Panc1 (cell line): Measurements from ENCODE around the gene HOTAIR. TPM values are rescaled to one million over a fixed set of nuclear protein-coding genes. Genes with fewer than 3 reads are reported as not detected.
A peak's percentile ranks its signal among the peaks of the same experiment; 100 is the strongest.

Experiments used
- ATAC-seq: fragments of 200-7000 bp; cut with Tn5 transposase; 2 replicates; pipeline ENCODE4 v1.9.1; 2020; ENCODE audit warnings: mild to moderate bottlenecking, moderate library complexity
- BruUV-seq: library from RNA; stranded (reverse); fragments of 400-500 nt; replicated peaks from 2 replicates; lab custom pipeline; 2021; lab: Mats Ljungman, UMichigan
- CTCF ChIA-PET: fragments of 300-600 bp; sonication (Branson Sonifier 250); formaldehyde crosslinking; loops from one replicate; lab custom pipeline; 2022; ENCODE audit warnings: antibody characterized with exemption; lab: Charles Lee
- POLR2A ChIA-PET: fragments of 300-600 bp; sonication (Branson Sonifier 250); formaldehyde crosslinking; loops from one replicate; lab custom pipeline; 2022; ENCODE audit warnings: antibody characterized with exemption; lab: Charles Lee
- DNase-seq: peaks from one replicate; pipeline ENCODE4 v3.0.0-alpha.2; 2010; ENCODE audit warnings: low read depth, low spot score
- H3K27ac ChIP-seq: 2 replicates; pipeline ENCODE4 v1.5.1; 2011; ENCODE audit warnings: mild to moderate bottlenecking, low read length, inconsistent platforms
- H3K27me3 ChIP-seq: fragments of 200-500 bp; sonication (Bioruptor generic); 2 replicates; pipeline ENCODE4 v1.6.0; 2014; ENCODE audit warnings: low read length, inconsistent platforms; ENCODE audit not compliant: control insufficient read depth, insufficient read depth
- H3K36me3 ChIP-seq: fragments of 200-500 bp; sonication (Bioruptor generic); 2 replicates; pipeline ENCODE4 v1.5.1; 2014; ENCODE audit warnings: inconsistent platforms, mild to moderate bottlenecking, low read length, moderate library complexity; ENCODE audit not compliant: control insufficient read depth, insufficient read depth
- H3K4me1 ChIP-seq: 2 replicates; pipeline ENCODE4 v1.5.1; 2011; ENCODE audit warnings: inconsistent platforms, mild to moderate bottlenecking, low read length, moderate library complexity; ENCODE audit not compliant: control insufficient read depth, insufficient read depth
- H3K4me3 ChIP-seq, 2 experiments: 2 replicates each; pipeline ENCODE4 v1.5.1; 2011 to 2012; ENCODE audit warnings: low read depth in 2 of 2, low read length in 2 of 2, mild to moderate bottlenecking in 2 of 2, inconsistent platforms in 1 of 2, moderate library complexity in 1 of 2
- H3K9me3 ChIP-seq: fragments of 200-500 bp; sonication (Bioruptor generic); 2 replicates; pipeline ENCODE4 v1.5.1; 2014; ENCODE audit warnings: low read depth, mild to moderate bottlenecking, inconsistent platforms, low read length, moderate library complexity; ENCODE audit not compliant: control insufficient read depth, insufficient read depth
- CTCF ChIP-seq: fragments of 450-650 bp; IDR thresholded peaks from 2 replicates; pipeline ENCODE4 v1.5.1; 2017; ENCODE audit warnings: mild to moderate bottlenecking
- POLR2AphosphoS5 ChIP-seq: IDR thresholded peaks from 2 replicates; pipeline ENCODE4 v1.6.1; 2012; ENCODE audit warnings: mild to moderate bottlenecking, low read depth, low read length, moderate library complexity
- REST ChIP-seq, 2 experiments: IDR thresholded peaks; 2 replicates each; pipeline ENCODE4 v1.6.1; 2011 to 2012; ENCODE audit warnings: low read depth in 2 of 2, control low read depth in 1 of 2, low read length in 1 of 2, mild to moderate bottlenecking in 1 of 2, moderate library complexity in 1 of 2; ENCODE audit not compliant: insufficient read depth in 1 of 2
- SIN3A ChIP-seq: IDR thresholded peaks from 2 replicates; pipeline ENCODE4 v1.6.1; 2012; ENCODE audit warnings: low read depth, mild to moderate bottlenecking, low read length, moderate library complexity, borderline replicate concordance; ENCODE audit not compliant: insufficient read depth
- TCF7L2 ChIP-seq: IDR thresholded peaks from 2 replicates; pipeline ENCODE4 v1.6.1; 2011; ENCODE audit warnings: mild to moderate bottlenecking, low read depth, low read length, inconsistent platforms
- in situ Hi-C: cut with HindIII; loops from 2 replicates; pipeline ENCODE4 v1.10.0; 2016; ENCODE audit warnings: low sequenced_read_pairs, low pct_unique_long_range_greater_than_20kb
- intact Hi-C: fragments of 100-400 bp; cut with micrococcal nuclease; formaldehyde crosslinking; loops from one replicate; pipeline ENCODE4 v1.10.0; 2022; ENCODE audit not compliant: unreplicated experiment
- total RNA-seq: library from RNA; stranded (reverse); gene quantifications from one replicate; pipeline ENCODE4 v1.2.1, GENCODE V29; 2021; ENCODE audit not compliant: unreplicated experiment

The HOTAIR gene
- total RNA-seq, 1 experiment from 2014 or later = 31.7 TPM

GRCh38 chr12:53952871-53953734 lies 21.7 kb downstream of the HOTAIR start:
- Histone ChIP-seq H3K4me3 (peak overlapping the region; percentile 26 to 53), H3K27me3 (no peaks in the 10 kb centered on the region), H3K4me1 (peaks cover 85% of the 10 kb centered on the region), H3K27ac (peak overlapping the region; percentile 98), H3K36me3 (no peaks in the 10 kb centered on the region), H3K9me3 (no peaks in the 10 kb centered on the region)
- DNase-seq (no peak), ATAC-seq (peak; percentile 64)
- CTCF ChIA-PET = interaction anchor here (0.6 to 1.0 kb wide), 3 partner anchors 207 to 415 kb away, joined by 3 to 4 read pairs (median 3); no protein-coding TSS in a partner anchor
- TF ChIP-seq TCF7L2 (0 out of 2 replicates have a peak, but pooled peaks have one; percentile 62), POLR2AphosphoS5 (peak; percentile 44; the same call in 1 of the 2 replicates), REST (IDR thresholded peaks at IDR 0.05; ENCODE audit: insufficient read depth in 1 of 2, low read depth in 2 of 2, low read length in 1 of 2) (no peak), CTCF (no peak)
- POLR2A ChIA-PET = interaction anchor here (1.6 kb wide), 1 partner anchor 20 kb away, joined by 5 read pairs; the partner anchor contains the start of gene HOXC11
- intact Hi-C loops = no loop called here
- no TSS peak for BruUV-seq
- in situ Hi-C loops = no loop called here

- in situ Hi-C loops (no loop called here), intact Hi-C loops (no loop called here)
- Histone ChIP-seq H3K27ac (peak overlapping the region; percentile 98), H3K4me1 (peaks cover 85% of the 10 kb centered on the region), H3K4me3 (peak overlapping the region in 1 of 2 experiments; percentile 26; a peak in 1 of 4 replicates), H3K9me3 (no peaks in the 10 kb centered on the region), H3K36me3 (no peaks in the 10 kb centered on the region), H3K27me3 (no peaks in the 10 kb centered on the region)
- ChIA-PET CTCF (no interaction called here), POLR2A (interaction anchor here (1.6 kb wide), 1 partner anchor 21 kb away, joined by 5 read pairs; the partner anchor contains the start of gene HOXC11)
- BruUV-seq = no TSS peak
- ATAC-seq = no peak
- TF ChIP-seq TCF7L2 (no peak), SIN3A (no peak), POLR2AphosphoS5 (no peak), CTCF (no peak), REST (IDR thresholded peaks at IDR 0.05; ENCODE audit: insufficient read depth in 1 of 2, low read depth in 2 of 2, low read length in 1 of 2) (no peak)
- no peak for DNase-seq
Measured at GRCh38 chr12:53952335-53952694, 22.4 kb downstream of the HOTAIR start.
